Suprapubic skin (tissue), 3 donors: ENCODE results near the gene ACOX3.

ENCODE experiments used
- POLR2AphosphoS5 ChIP-seq, 3 donors: sonication (generic); formaldehyde crosslinking; IDR thresholded peaks; one replicate each; pipeline ENCODE4 v1.6.1; 2017; ENCODE audit warnings: antibody characterized with exemption in 3 of 3
- TF ChIP-seq, protein P1 (sequence below), 2 donors: fragments of 200-600 bp in 1 of 2; fragments of 450-650 bp in 1 of 2; sonication (generic) in 1 of 2; IDR thresholded peaks; one replicate each; pipeline ENCODE4 v1.5.1; 2016 to 2019; ENCODE audit warnings: antibody characterized with exemption in 2 of 2, mild to moderate bottlenecking in 1 of 2, moderate library complexity in 1 of 2

DNA sequence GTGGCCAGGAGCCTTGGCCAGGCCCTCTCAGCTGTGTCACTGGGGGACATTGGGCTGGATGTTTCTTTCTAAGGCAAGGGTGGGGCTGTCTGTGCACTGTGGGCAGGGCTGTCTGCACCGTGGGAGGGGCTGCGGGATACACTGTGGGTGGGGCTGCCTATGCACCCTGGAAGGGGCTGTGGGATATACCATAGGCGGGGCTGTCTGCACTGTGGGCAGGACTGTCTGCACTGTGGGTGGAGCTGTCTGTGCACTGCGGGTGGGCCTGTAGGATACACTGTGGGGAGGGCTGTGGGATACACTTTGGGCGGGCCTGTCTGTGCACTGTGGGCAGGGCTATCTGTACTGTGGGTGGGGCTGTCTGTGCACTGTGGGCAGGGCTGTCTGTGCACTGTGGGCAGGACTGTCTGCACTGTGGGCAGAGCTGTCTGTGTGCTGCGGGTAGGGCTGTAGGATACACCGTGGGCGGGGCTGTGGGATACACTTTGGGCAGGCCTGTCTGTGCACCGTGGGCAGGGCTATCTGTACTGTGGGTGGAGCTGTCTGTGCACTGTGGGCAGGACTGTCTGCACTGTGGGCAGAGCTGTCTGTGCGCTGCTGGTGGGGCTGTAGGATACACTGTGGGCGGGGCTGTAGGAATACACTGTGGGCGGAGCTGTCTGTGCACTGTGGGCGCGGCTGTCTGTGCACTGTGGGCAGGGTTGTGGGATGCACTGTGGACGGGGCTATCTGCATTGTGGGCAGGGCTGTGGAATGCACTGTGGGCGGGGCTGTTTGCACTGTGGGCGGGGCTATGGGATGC, 31.1 kb downstream of the ACOX3 start:
- TF ChIP-seq POLR2AphosphoS5 (IDR thresholded peaks at IDR 0.05) = no peak
- TF ChIP-seq, protein P1, sequence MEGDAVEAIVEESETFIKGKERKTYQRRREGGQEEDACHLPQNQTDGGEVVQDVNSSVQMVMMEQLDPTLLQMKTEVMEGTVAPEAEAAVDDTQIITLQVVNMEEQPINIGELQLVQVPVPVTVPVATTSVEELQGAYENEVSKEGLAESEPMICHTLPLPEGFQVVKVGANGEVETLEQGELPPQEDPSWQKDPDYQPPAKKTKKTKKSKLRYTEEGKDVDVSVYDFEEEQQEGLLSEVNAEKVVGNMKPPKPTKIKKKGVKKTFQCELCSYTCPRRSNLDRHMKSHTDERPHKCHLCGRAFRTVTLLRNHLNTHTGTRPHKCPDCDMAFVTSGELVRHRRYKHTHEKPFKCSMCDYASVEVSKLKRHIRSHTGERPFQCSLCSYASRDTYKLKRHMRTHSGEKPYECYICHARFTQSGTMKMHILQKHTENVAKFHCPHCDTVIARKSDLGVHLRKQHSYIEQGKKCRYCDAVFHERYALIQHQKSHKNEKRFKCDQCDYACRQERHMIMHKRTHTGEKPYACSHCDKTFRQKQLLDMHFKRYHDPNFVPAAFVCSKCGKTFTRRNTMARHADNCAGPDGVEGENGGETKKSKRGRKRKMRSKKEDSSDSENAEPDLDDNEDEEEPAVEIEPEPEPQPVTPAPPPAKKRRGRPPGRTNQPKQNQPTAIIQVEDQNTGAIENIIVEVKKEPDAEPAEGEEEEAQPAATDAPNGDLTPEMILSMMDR (IDR thresholded peaks at IDR 0.05) = no peak
